OCI-LY3 (cell line): Measurements from ENCODE around the gene ZNF438.

Experiments
- H2AFZ ChIP-seq: fragments of 200-600, 300-600 bp; shearing (Covaris generic); 2 replicates; pipeline ENCODE4 v1.6.0; 2014; ENCODE audit warnings: antibody characterized with exemption, low read depth, low read length
- H3K27ac ChIP-seq: fragments of 200-600, 300-600 bp; sonication (generic); 2 replicates; pipeline ENCODE4 v1.5.1; 2014; ENCODE audit warnings: mild to moderate bottlenecking, low read length, moderate library complexity, mixed read lengths
- H3K27me3 ChIP-seq: fragments of 200-600, 300-600 bp; sonication (generic); 2 replicates; pipeline ENCODE4 v1.6.1; 2014; ENCODE audit warnings: low read depth, low read length, mixed read lengths
- H3K36me3 ChIP-seq: fragments of 200-600, 300-600 bp; sonication (generic); replicated peaks from 2 replicates; pipeline ENCODE3; 2014; ENCODE audit warnings: low read depth, low read length, mixed read lengths
- H3K4me1 ChIP-seq: fragments of 300-600, 200-600 bp; sonication (generic); 2 replicates; pipeline ENCODE4 v1.6.1; 2014; ENCODE audit warnings: low read length, mixed read lengths
- H3K4me2 ChIP-seq: fragments of 200-600, 300-600 bp; sonication (generic); 2 replicates; pipeline ENCODE4 v1.6.1; 2014; ENCODE audit warnings: low read length, mixed read lengths
- H3K4me3 ChIP-seq: fragments of 300-600, 200-600 bp; sonication (generic); 2 replicates; pipeline ENCODE4 v1.5.1; 2014; ENCODE audit warnings: antibody characterized with exemption, mild to moderate bottlenecking, low read length, moderate library complexity
- H3K79me2 ChIP-seq: fragments of 300-600, 200-600 bp; shearing (Covaris generic); 2 replicates; pipeline ENCODE4 v1.6.1; 2014; ENCODE audit warnings: mild to moderate bottlenecking, low read length, mixed read lengths
- H3K9ac ChIP-seq: fragments of 300-600, 200-600 bp; shearing (Covaris generic); 2 replicates; pipeline ENCODE4 v1.6.0; 2014; ENCODE audit warnings: mild to moderate bottlenecking, low read length, moderate library complexity
- H3K9me3 ChIP-seq: fragments of 200-600, 300-600 bp; shearing (Covaris generic); 2 replicates; pipeline ENCODE4 v1.6.1; 2014; ENCODE audit warnings: low read length, mixed read lengths; ENCODE audit not compliant: insufficient read depth
- H4K20me1 ChIP-seq: fragments of 200-600, 300-600 bp; sonication (generic); 2 replicates; pipeline ENCODE4 v1.6.1; 2016; ENCODE audit warnings: low read length, mixed read lengths; ENCODE audit not compliant: insufficient read depth
- EZH2phosphoT487 ChIP-seq: fragments of 200-600 bp; shearing (Covaris generic); IDR thresholded peaks from 2 replicates; pipeline ENCODE4 v1.6.1; 2018; ENCODE audit warnings: antibody characterized with exemption, mixed run types, low read depth
- TF ChIP-seq, protein P1 (sequence below): fragments of 200-600, 300-600 bp; sonication (generic); IDR thresholded peaks from 2 replicates; pipeline ENCODE4 v1.5.1; 2014; ENCODE audit warnings: antibody characterized with exemption, low read length, low read depth

The ZNF438 gene

DNA sequence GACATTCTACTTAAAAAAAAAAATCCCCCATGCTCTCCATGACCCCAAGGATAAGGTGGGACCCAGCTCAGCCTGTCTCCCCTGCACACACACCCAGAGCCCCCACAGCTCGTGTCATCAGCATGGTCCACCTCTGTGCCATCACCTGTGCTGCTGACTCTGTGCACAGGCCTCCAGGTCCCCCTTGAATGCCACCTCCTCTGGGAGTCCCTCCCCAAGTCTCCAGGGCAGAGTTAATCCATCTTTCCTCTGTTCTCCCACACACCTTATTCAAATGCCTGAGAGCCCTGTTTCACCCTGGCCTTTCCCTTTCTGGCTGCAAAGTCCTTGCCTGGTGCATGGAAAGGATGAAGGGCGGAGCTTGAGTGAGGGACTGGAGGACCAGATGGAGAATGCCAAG lies 208.0 kb downstream of the ZNF438 start:
- H4K20me1 ChIP-seq: no peaks in the 10 kb centered on the region
- no peak overlapping the region for H2AFZ ChIP-seq
- no peaks in the 10 kb centered on the region for H3K79me2 ChIP-seq
- H3K9ac ChIP-seq: no peak overlapping the region
- peaks cover 11% of the 10 kb centered on the region for H3K4me1 ChIP-seq
- H3K27ac ChIP-seq: no peak overlapping the region
- H3K4me2 ChIP-seq: no peak overlapping the region
- H3K9me3 ChIP-seq: no peaks in the 10 kb centered on the region
- H3K4me3 ChIP-seq: no peak overlapping the region
- H3K27me3 ChIP-seq: no peaks in the 10 kb centered on the region
- H3K36me3 ChIP-seq: no peaks in the 10 kb centered on the region
- no peak for TF ChIP-seq EZH2phosphoT487
- TF ChIP-seq, protein P1, sequence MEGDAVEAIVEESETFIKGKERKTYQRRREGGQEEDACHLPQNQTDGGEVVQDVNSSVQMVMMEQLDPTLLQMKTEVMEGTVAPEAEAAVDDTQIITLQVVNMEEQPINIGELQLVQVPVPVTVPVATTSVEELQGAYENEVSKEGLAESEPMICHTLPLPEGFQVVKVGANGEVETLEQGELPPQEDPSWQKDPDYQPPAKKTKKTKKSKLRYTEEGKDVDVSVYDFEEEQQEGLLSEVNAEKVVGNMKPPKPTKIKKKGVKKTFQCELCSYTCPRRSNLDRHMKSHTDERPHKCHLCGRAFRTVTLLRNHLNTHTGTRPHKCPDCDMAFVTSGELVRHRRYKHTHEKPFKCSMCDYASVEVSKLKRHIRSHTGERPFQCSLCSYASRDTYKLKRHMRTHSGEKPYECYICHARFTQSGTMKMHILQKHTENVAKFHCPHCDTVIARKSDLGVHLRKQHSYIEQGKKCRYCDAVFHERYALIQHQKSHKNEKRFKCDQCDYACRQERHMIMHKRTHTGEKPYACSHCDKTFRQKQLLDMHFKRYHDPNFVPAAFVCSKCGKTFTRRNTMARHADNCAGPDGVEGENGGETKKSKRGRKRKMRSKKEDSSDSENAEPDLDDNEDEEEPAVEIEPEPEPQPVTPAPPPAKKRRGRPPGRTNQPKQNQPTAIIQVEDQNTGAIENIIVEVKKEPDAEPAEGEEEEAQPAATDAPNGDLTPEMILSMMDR: no peak

DNA sequence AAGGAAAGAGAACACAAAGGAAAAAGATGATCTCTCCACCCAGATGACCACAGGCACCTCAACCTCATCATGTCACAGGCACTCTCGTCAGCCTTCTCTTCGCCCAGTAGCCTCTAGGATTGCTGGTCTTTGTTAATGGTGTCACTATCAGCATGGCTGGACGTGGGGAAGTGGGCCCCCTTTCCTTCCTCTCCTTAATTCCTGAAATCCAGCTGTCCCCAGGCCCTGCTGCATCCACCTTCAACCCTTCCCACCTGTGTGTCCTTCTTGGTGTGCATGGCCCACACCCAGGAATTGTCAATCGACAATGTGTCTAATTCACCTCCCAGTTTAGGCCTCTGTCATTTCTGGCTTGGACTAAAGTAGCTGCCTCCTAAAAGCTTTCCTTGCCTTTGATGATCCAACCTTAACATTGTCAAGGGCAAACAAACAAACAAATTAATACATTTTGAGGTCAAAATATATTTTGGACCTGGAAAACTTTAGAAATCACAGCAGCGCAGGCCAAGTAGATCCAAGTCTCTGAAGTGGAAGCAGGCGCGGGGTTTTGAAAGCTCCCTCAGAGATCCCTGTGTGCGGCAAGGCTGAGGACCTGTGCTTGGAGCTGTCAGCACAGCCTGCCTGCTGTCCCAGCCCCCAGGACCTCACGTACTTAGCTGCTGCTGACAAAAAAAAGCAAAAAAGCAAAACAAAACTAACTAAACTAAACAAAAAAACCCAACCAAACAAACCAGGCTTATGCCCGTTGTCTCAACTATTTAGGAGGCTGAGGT lies 208.8 kb downstream of the ZNF438 start:
- Histone ChIP-seq H3K4me3 (no peak overlapping the region), H3K4me1 (peaks cover 11% of the 10 kb centered on the region), H2AFZ (no peak overlapping the region), H3K79me2 (no peaks in the 10 kb centered on the region), H3K36me3 (no peaks in the 10 kb centered on the region), H4K20me1 (no peaks in the 10 kb centered on the region), H3K4me2 (no peak overlapping the region), H3K9ac (no peak overlapping the region), H3K27me3 (no peaks in the 10 kb centered on the region), H3K27ac (no peak overlapping the region), H3K9me3 (no peaks in the 10 kb centered on the region)
- no peak for TF ChIP-seq EZH2phosphoT487
- TF ChIP-seq, protein P1: no peak

DNA sequence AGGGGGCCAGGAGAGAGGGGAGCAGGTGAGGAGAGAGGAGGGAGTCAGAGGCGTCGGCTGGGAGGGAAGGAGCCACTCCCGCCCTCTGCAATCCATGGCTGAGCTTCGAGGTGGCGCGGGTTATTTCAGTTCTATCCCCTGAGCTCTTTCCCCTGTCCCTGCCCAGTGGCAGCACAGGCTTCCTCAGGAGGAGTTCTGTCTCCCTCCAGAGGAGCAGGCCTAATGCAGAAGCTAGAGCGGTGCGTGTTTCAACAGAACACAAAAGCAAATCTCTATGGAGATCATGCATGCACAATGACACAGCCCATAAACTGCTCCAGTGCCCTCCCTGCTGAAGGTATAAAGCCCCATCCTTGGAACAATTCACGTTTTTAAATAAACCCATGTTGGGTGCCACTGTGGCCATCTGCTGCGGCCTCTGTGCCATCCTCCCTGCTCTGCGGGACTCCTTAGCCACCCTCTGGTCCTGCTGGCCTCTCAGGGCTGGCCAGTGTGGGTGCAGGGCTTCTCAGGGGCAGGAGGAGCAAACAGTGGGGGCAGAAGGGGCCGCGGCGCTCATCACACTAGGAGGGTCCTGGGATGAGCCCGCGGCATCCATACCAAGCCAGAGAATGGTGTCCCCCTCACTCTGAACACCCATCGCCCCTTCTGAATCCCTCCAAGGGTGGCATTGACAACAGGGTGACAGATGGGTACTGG lies 209.5 kb downstream of the ZNF438 start:
- H4K20me1 ChIP-seq: no peaks in the 10 kb centered on the region
- TF ChIP-seq, protein P1: no peak
- no peak for TF ChIP-seq EZH2phosphoT487
- no peak overlapping the region for H3K4me3 ChIP-seq
- H3K36me3 ChIP-seq: no peaks in the 10 kb centered on the region
- H3K4me2 ChIP-seq: no peak overlapping the region
- H3K4me1 ChIP-seq: peaks cover 11% of the 10 kb centered on the region
- no peaks in the 10 kb centered on the region for H3K9me3 ChIP-seq
- no peak overlapping the region for H3K27ac ChIP-seq
- no peaks in the 10 kb centered on the region for H3K27me3 ChIP-seq
- no peaks in the 10 kb centered on the region for H3K79me2 ChIP-seq
- no peak overlapping the region for H2AFZ ChIP-seq
- no peak overlapping the region for H3K9ac ChIP-seq

DNA sequence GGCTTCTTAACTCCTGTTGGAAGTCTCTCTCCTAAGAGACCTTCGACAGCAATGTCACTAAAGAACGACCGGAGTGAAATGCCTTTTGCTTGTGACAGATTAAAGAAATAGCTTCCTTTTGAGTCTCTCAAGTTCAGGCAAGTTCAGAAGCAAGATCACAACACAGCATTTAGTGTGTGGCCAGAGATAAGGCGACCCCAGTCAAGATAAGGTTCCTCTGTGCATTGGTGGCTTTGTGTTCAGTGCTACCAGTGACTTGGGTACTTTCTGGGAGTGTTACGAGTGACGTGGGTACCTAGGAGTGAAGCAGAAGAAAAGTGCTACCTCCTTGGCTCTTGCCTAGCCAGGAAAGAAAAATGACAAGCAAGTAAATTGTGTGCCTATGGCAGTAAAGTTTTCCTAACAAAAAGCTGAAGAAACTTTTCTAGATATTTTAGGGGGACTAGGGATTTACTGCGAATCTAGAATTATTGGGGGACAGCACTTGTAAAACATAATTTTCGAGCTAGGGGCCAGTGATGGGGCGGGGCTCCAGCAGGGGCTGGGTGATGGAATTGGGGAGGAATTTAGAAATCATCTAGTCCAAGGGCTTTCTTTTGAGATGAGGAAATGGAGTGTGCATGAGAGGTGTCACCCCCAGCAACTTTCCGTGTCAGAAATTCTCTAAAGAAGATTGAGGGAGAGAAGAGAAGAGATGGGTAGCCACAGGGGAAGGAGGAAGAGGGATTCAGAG lies 210.2 kb downstream of the ZNF438 start:
- no peak overlapping the region for H3K9ac ChIP-seq
- no peak overlapping the region for H2AFZ ChIP-seq
- no peak overlapping the region for H3K4me2 ChIP-seq
- H3K4me3 ChIP-seq: no peak overlapping the region
- no peaks in the 10 kb centered on the region for H3K36me3 ChIP-seq
- H3K79me2 ChIP-seq: no peaks in the 10 kb centered on the region
- H3K27ac ChIP-seq: no peak overlapping the region
- no peaks in the 10 kb centered on the region for H4K20me1 ChIP-seq
- TF ChIP-seq, protein P1: no peak
- no peak for TF ChIP-seq EZH2phosphoT487
- H3K9me3 ChIP-seq: no peaks in the 10 kb centered on the region
- H3K4me1 ChIP-seq: peaks cover 11% of the 10 kb centered on the region
- no peaks in the 10 kb centered on the region for H3K27me3 ChIP-seq
